WTC11 (cell line): Measurements from ENCODE around the gene SLC44A2. TPM values are rescaled to one million over a fixed set of nuclear protein-coding genes. Genes with fewer than 3 reads are reported as not detected.
A peak's percentile ranks its signal among the peaks of the same experiment; 100 is the strongest.

Experiments used
- ATAC-seq: fragments of 200-7000 bp; cut with Tn5 transposase; 2 replicates; pipeline ENCODE4 v1.10.0; 2021; ENCODE audit warnings: mild to moderate bottlenecking, moderate library complexity
- CTCF ChIA-PET: fragments of 300-600 bp; sonication (Branson Sonifier 250); formaldehyde crosslinking; loops from one replicate; lab custom pipeline; 2021; ENCODE audit warnings: antibody characterized with exemption; lab: Charles Lee
- POLR2A ChIA-PET: fragments of 350-600 bp; sonication (Branson Sonifier 250); formaldehyde crosslinking; loops from one replicate; lab custom pipeline; 2021; ENCODE audit warnings: antibody characterized with exemption; lab: Charles Lee
- DNase-seq: peaks from one replicate; pipeline ENCODE4 v3.0.0; 2021; ENCODE audit warnings: low spot score
- H3K27ac Mint-ChIP-seq: 2 replicates; pipeline ENCODE4 v1.8.0; 2021; ENCODE audit warnings: mixed read lengths
- H3K27me3 Mint-ChIP-seq: 2 replicates; pipeline ENCODE4 v1.8.0; 2021; ENCODE audit warnings: low read depth, mild to moderate bottlenecking, moderate library complexity, mixed read lengths
- H3K36me3 Mint-ChIP-seq: 2 replicates; pipeline ENCODE4 v1.8.0; 2021; ENCODE audit warnings: mixed read lengths
- H3K4me1 Mint-ChIP-seq: 2 replicates; pipeline ENCODE4 v1.8.0; 2022; ENCODE audit warnings: mixed read lengths
- H3K4me3 Mint-ChIP-seq: 2 replicates; pipeline ENCODE4 v1.8.0; 2021; ENCODE audit warnings: mild to moderate bottlenecking, moderate library complexity, mixed read lengths
- H3K9me3 Mint-ChIP-seq: 2 replicates; pipeline ENCODE4 v1.8.0; 2021; ENCODE audit warnings: mixed read lengths
- AR ChIP-seq: fragments of 250-450 bp; sonication (Bioruptor Pico); IDR thresholded peaks from 2 replicates; pipeline ENCODE4 v1.9.0; 2021; ENCODE audit warnings: mild to moderate bottlenecking
- CDX4 ChIP-seq: fragments of 250-450 bp; sonication (Bioruptor Pico); IDR thresholded peaks from 2 replicates; pipeline ENCODE4 v1.9.0; 2021; ENCODE audit warnings: moderate library complexity, mild to moderate bottlenecking, inconsistent platforms, borderline replicate concordance
- CTCF ChIP-seq: fragments of 200-600 bp; IDR thresholded peaks from 2 replicates; pipeline ENCODE4 v1.8.0; 2022; ENCODE audit warnings: antibody characterized with exemption
- E2F4 ChIP-seq: sonication (generic); formaldehyde crosslinking; IDR thresholded peaks from 2 replicates; pipeline ENCODE4 v1.8.1; 2022; ENCODE audit warnings: low read depth, mild to moderate bottlenecking, moderate library complexity, missing genetic modification reagents, borderline replicate concordance
- E2F5 ChIP-seq: sonication (generic); formaldehyde crosslinking; IDR thresholded peaks from 2 replicates; pipeline ENCODE4 v1.8.1; 2022; ENCODE audit warnings: mild to moderate bottlenecking, moderate library complexity, missing genetic modification reagents
- ERG ChIP-seq: fragments of 250-450 bp; sonication (Bioruptor Pico); IDR thresholded peaks from 2 replicates; pipeline ENCODE4 v1.8.0; 2021; ENCODE audit warnings: mild to moderate bottlenecking
- FOXK1 ChIP-seq: sonication (generic); formaldehyde crosslinking; IDR thresholded peaks from 2 replicates; pipeline ENCODE4 v1.8.0; 2022; ENCODE audit warnings: mild to moderate bottlenecking, moderate library complexity, missing genetic modification reagents
- OVOL2 ChIP-seq: fragments of 250-450 bp; sonication (Bioruptor Pico); IDR thresholded peaks from 2 replicates; pipeline ENCODE4 v1.9.0; 2021; ENCODE audit warnings: mild to moderate bottlenecking, borderline replicate concordance
- RORB ChIP-seq: fragments of 250-450 bp; sonication (Bioruptor Pico); IDR thresholded peaks from 2 replicates; pipeline ENCODE4 v1.9.0; 2021; ENCODE audit warnings: mild to moderate bottlenecking
- SP1 ChIP-seq: sonication (generic); formaldehyde crosslinking; conservative IDR thresholded peaks from 2 replicates; pipeline ENCODE4 v1.8.1; 2022; ENCODE audit warnings: missing genetic modification reagents
- ZSCAN18 ChIP-seq: fragments of 250-450 bp; sonication (Bioruptor Pico); IDR thresholded peaks from 2 replicates; pipeline ENCODE4 v2.1.2; 2022; ENCODE audit warnings: mild to moderate bottlenecking, moderate library complexity
- total RNA-seq: library from RNA; stranded (reverse); gene quantifications from 3 replicates; pipeline ENCODE4 v1.2.3, GENCODE V29; 2021

Gene SLC44A2
- total RNA-seq, 1 experiment from 2014 or later: 109 TPM

GRCh38 chr19:10653732-10654609 lies 28.6 kb downstream of the SLC44A2 start, which contains the start of gene ILF3 (continued):
- TF ChIP-seq CTCF (no peak), SP1 (CRISPR knock-in tag) (peak; percentile 98), OVOL2 (no peak), ZSCAN18 (CRISPR knock-in tag) (no peak)
- TF ChIP-seq, all 79 proteins: peak for 31

- DNase-seq: peak; percentile 87
- H3K4me3 Mint-ChIP-seq: peak overlapping the region; percentile 96
- ChIA-PET CTCF (interaction anchor here (1.2 kb wide), 1 partner anchor 74 kb away, joined by 3 read pairs; no protein-coding TSS in a partner anchor), POLR2A (no interaction called here)
- H3K9me3 Mint-ChIP-seq: no peaks in the 10 kb centered on the region
- peak; percentile 34 for ATAC-seq
- H3K27me3 Mint-ChIP-seq: no peaks in the 10 kb centered on the region
- peak overlapping the region; percentile 99 for H3K27ac Mint-ChIP-seq
- peaks cover 30% of the 10 kb centered on the region for H3K4me1 Mint-ChIP-seq
- H3K36me3 Mint-ChIP-seq: peaks cover 35% of the 10 kb centered on the region
- TF ChIP-seq ZSCAN18 (CRISPR knock-in tag) (no peak), FOXK1 (CRISPR knock-in tag) (0 out of 2 replicates have a peak, but pooled peaks have one; percentile 38), SP1 (CRISPR knock-in tag) (peak; percentile 52), CDX4 (CRISPR knock-in tag) (no peak), ERG (CRISPR knock-in tag) (no peak), E2F4 (CRISPR knock-in tag) (peak; percentile 86), RORB (CRISPR knock-in tag) (no peak), AR (CRISPR knock-in tag) (0 out of 2 replicates have a peak, but pooled peaks have one; percentile 24), E2F5 (CRISPR knock-in tag) (peak; percentile 89)
Measured at GRCh38 chr19:10654610-10655456, 29.5 kb downstream of the SLC44A2 start.
